Stimulated activated CD4-positive, alpha-beta T cell treated with anti-CD3 and anti-CD28 coated beads, Interleukin-2, amount 100 ng/mL, for 24 hours (primary cell): ENCODE results near the gene RHBDL2.
"Not testable (repeated sequence)": the region's sequence is repeated elsewhere in the genome, so short reads cannot be mapped to it uniquely, and the experiment has no call there.

ENCODE experiments used
- DNase-seq, 2 donors: peaks; one replicate each; pipeline ENCODE4 v3.0.0-alpha.2; 2020

The RHBDL2 gene

GRCh38 chr1:38873027-38873969, 68.3 kb downstream of the RHBDL2 start, which contains the start of gene MYCBP:
Gene MYCBP (minus strand): TSS chr1:38873348. CDS start chr1:38873305, 43 bp downstream.
- peak; percentile 96 for DNase-seq

- DNase-seq: peak; percentile 34 to 39
These were observed 69.1 kb downstream of the RHBDL2 start for GRCh38 chr1:38872401-38873026.

GRCh38 chr1:38870996-38871395, 70.6 kb downstream of the RHBDL2 start:
- DNase-seq: no peak

DNA sequence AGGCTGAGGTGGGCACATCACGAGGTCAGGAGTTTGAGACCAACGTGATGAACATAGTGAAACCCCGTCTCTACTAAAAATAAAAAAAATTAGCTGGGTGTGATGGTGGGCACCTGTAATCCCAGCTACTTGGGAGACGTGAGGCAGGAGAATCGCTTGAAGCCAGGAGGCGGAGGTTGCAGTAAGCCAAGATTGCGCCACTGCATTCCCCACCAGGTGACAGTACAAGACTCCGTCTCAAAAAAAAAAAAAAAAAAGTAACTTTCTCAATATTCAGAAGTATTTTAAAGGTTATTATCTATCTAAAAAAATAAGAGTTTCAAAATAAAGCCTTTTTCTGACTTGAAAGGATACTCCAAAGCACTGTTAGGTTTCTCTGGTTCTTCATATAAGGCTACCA, 74.4 kb downstream of the RHBDL2 start:
- no peak for DNase-seq

GRCh38 chr1:38865112-38865715, 76.4 kb downstream of the RHBDL2 start:
- DNase-seq: no peak

GRCh38 chr1:38860454-38860795, 81.2 kb downstream of the RHBDL2 start:
- no peak for DNase-seq

DNA sequence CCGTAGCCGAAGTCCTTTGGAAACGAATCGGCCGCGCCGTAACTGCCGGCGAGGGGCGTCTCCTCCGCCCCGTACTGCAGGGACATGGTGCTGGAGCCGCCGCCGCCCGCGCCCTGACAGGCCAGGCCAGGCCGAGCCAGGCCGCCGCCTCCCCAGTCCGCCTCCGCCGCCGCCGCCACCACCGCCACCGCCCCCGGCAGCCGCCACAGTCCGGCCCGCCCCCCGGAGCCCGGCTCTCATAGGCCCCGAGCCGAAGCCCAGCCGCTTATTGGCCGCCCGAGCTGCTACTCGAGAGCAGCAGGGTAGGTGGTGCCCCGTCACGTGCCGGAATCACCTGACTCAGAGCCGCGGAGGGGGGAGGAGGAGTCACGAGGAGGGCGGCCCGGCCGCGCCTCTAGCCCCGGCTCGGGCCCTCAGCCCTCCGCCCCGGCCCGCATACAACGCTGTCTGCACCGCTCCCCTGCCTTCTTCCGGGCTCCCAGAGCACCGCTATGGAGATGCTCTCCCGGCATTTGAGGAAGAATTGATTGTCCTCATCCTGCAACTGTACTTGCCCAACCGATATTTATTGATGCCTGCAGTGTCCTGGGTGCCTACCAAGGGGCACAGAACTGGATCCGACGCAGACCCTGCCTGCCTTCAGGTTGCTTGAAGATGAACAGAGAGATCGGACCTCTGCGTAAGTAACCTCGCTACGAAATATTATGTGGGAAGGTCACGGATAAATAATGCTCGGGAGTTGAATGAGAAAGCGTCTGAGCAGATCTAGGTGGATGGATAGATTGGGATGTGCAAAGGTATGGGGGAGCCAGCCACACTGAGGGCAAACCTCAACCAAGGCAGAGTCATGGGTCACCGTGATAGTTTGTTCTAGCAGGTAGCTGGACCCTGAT, 81.8 kb downstream of the RHBDL2 start, which contains the start of gene RRAGC:
TSS of gene RRAGC (minus strand) at position 212 of the 893 bp plus-strand sequence. CDS start at position 86, 126 bp downstream.
- DNase-seq: peak; percentile 98

DNA sequence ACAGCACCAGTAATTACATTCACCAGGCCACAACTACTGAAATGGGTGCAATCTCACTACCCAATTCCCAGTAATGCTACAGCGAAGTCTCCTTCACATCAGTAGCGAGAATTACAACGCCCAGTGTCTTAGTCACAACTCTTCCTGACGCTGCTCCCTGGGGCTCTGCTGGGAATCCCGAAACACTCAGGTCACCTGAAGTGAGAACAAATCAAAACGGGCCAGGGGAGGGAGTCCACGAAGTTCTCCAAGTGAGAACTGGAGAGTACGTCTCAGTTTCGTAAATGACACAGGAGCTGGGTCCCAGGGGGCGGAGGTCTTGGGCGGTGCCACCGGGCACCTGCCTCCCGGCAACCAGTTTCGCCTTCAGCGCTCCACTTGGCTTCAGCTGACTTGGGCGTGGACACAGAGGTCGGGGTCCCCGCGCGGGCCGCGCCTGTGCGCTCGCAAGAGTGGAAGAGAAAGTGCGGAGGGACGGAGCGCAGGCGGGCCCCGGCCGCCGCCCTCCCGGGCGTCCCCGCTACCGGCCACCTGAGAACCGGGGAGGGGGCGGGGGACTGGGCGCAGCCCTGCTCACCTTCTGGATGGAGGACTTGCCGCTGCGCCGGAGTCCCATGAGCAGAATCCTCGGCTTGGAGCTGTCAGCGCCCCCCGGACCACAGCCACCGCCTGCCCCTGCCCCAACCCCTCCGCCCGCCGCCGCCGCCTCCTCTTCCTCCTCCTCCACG, 82.6 kb downstream of the RHBDL2 start:
- DNase-seq: peak; percentile 64 to 67

DNA sequence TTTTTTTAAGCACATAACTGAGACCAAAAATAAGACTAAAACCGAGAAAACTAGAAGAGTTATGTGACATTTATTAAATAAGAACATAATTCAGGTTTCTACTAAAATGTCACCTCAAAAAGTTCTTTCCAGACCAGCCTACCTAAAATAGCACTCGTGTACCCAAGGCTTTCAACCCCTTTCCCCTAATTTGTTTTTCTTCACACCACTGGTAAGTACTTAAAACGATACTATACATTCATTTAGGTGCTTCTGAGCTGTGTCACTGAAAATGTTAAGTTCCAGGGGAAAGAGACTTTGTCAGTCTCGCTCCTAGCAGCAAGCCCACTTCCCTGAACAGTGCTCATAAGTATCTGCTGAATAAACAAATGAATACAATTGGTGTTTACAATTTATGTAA, 88.8 kb downstream of the RHBDL2 start:
- no peak for DNase-seq

DNA sequence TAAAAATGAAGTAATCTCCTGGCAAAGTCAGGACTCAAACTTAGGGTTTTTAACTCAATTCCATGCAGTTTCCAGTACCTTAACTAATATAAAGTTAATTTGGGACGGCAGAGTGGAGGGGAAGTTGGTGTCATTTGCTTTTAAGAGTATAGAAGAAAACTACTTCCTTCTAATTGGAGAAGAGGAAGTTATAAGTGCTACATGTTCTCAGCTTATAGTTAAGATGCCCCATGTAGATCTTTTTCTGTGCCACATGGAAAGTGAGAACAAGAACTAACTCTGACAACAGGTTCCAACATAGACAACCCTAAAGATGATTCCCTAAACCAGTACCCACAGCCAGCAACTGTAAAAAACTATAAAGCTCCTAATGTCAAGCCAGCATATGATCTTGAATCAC, 93.6 kb downstream of the RHBDL2 start:
- DNase-seq: no peak

GRCh38 chr1:38846210-38846609, 95.4 kb downstream of the RHBDL2 start:
- DNase-seq: no peak

DNA sequence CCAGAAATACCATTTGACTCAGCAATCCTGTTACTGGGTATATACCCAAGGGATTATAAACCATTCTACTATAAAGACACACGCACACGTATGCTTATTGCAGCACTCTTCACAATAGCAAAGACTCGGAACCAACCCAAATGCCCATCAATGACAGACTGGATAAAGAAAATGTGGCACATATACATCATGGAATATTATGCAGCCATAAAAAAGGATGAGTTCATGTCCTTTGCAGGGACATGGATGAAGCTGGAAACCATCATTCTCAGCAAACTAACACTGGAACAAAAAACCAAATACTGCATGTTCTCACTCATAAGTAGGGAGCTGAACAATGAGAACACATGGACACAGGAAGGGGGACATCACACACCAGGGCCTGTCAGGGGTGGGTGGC, 96.5 kb downstream of the RHBDL2 start:
- not testable (repeated sequence) for DNase-seq

GRCh38 chr1:38840281-38840680, 101.3 kb downstream of the RHBDL2 start:
- no peak for DNase-seq

DNA sequence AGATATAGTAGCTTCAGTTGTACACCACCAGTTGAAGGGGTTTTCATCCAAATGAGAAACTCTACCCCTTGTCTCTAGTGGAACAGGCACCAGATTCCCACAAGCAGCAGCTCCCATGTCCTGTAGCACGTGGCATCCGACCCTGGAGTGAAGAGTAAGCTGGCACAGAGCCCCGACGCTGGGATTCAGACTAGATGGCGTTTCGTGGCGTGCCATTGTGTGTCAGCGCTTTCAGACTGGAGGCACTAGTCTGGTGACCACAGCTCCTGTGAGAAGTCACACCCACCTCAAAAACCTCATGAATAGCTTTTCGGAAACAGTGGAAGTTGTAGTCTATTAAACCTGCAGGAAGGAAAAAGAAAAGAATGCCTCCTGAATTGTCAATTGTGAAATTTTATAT, 102.3 kb downstream of the RHBDL2 start:
- DNase-seq: no peak

- DNase-seq: not testable (repeated sequence)
These were observed 105.3 kb downstream of the RHBDL2 start for GRCh38 chr1:38836316-38836715.
